SK-N-SH (cell line): Measurements from ENCODE around the gene ARHGAP26. TPM values are rescaled to one million over a fixed set of nuclear protein-coding genes. Genes with fewer than 3 reads are reported as not detected.
A peak's percentile ranks its signal among the peaks of the same experiment; 100 is the strongest.

ENCODE experiments used
- CTCF ChIA-PET: fragments of 300-600, 350-600 bp; formaldehyde crosslinking; extraction: SDS; loops from one replicate; lab custom pipeline; 2021; lab: Yijun Ruan, JAX
- POLR2A ChIA-PET: fragments of 350-600 bp; sonication (Branson Sonifier 250); formaldehyde crosslinking; extraction: SDS; loops from one replicate; lab custom pipeline; 2020; ENCODE audit warnings: antibody characterized with exemption, inconsistent platforms; lab: Yijun Ruan, JAX
- DNase-seq: peaks from one replicate; pipeline ENCODE4 v3.0.0; 2012
- H2AFZ ChIP-seq: fragments of 200-600 bp; sonication (generic); 2 replicates; pipeline ENCODE4 v1.8.1; 2016; ENCODE audit warnings: antibody characterized with exemption, mild to moderate bottlenecking, low read depth
- H3F3A ChIP-seq: fragments of 200-600 bp; sonication (generic); replicated peaks from 2 replicates; pipeline ENCODE3; 2016; ENCODE audit warnings: antibody characterized with exemption, mild to moderate bottlenecking; ENCODE audit not compliant: insufficient read depth
- H3K27ac ChIP-seq, 2 experiments: fragments of 200-500 bp in 1 of 2; fragments of 200-600 bp in 1 of 2; sonication (Bioruptor generic) in 1 of 2; sonication (generic), shearing (Covaris generic) in 1 of 2; 2 replicates each; pipeline versions ENCODE4 v1.5.1 to v1.6.1; 2014 to 2016; ENCODE audit warnings: low read depth in 2 of 2, inconsistent platforms in 1 of 2, low read length in 1 of 2, mild to moderate bottlenecking in 1 of 2, mixed read lengths in 1 of 2
- H3K27me3 ChIP-seq: fragments of 200-600 bp; sonication (generic), shearing (Covaris generic); 2 replicates; pipeline ENCODE4 v1.6.1; 2016; ENCODE audit warnings: mixed run types; ENCODE audit not compliant: insufficient read depth
- H3K36me3 ChIP-seq, 2 experiments: fragments of 200-500 bp in 1 of 2; fragments of 200-600 bp in 1 of 2; sonication (Bioruptor generic) in 1 of 2; sonication (generic) in 1 of 2; replicated peaks in 1 of 2; 2 replicates each; pipeline versions ENCODE3 to v1.5.1; 2014 to 2016; ENCODE audit warnings: low read length in 1 of 2, mild to moderate bottlenecking in 1 of 2; ENCODE audit not compliant: insufficient read depth in 2 of 2, control insufficient read depth in 1 of 2
- H3K4me1 ChIP-seq, 2 experiments: fragments of 200-500 bp in 1 of 2; fragments of 200-600 bp in 1 of 2; sonication (Bioruptor generic) in 1 of 2; sonication (generic), shearing (Covaris generic) in 1 of 2; 2 replicates each; pipeline versions ENCODE4 v1.5.1 to v1.6.1; 2014 to 2016; ENCODE audit warnings: low read depth in 1 of 2, low read length in 1 of 2, mixed run types in 1 of 2; ENCODE audit not compliant: insufficient read depth in 2 of 2, control insufficient read depth in 1 of 2
- H3K4me2 ChIP-seq: fragments of 200-600 bp; sonication (generic), shearing (Covaris generic); 2 replicates; pipeline ENCODE4 v1.6.1; 2017; ENCODE audit warnings: mixed run types
- H3K4me3 ChIP-seq, 2 experiments: fragments of 200-500 bp in 1 of 2; fragments of 200-600 bp in 1 of 2; sonication (Bioruptor generic) in 1 of 2; sonication (generic), shearing (Covaris generic) in 1 of 2; 2 replicates each; pipeline versions ENCODE4 v1.5.1 to v1.8.1; 2014 to 2016; ENCODE audit warnings: low read depth in 2 of 2, inconsistent platforms in 1 of 2, low read length in 1 of 2, mild to moderate bottlenecking in 1 of 2, mixed read lengths in 1 of 2, moderate library complexity in 1 of 2
- H3K79me2 ChIP-seq: fragments of 200-600 bp; sonication (generic); 2 replicates; pipeline ENCODE4 v1.8.1; 2017; ENCODE audit warnings: mild to moderate bottlenecking; ENCODE audit not compliant: insufficient read depth
- H3K9ac ChIP-seq: fragments of 200-600 bp; sonication (generic); 2 replicates; pipeline ENCODE4 v1.6.1; 2017; ENCODE audit warnings: mixed run types
- H3K9me2 ChIP-seq: fragments of 200-600 bp; sonication (generic); 2 replicates; pipeline ENCODE4 v1.6.1; 2017; ENCODE audit warnings: mixed run types
- H3K9me3 ChIP-seq: fragments of 200-600 bp; sonication (generic); 2 replicates; pipeline ENCODE4 v1.6.1; 2017; ENCODE audit warnings: mixed run types, mild to moderate bottlenecking, moderate library complexity
- H4K20me1 ChIP-seq: fragments of 200-600 bp; sonication (generic); 2 replicates; pipeline ENCODE4 v1.6.1; 2017; ENCODE audit warnings: mild to moderate bottlenecking, mixed run types; ENCODE audit not compliant: insufficient read depth
- CHD2 ChIP-seq: fragments of 150-350 bp; IDR thresholded peaks from 2 replicates; pipeline ENCODE4 v1.6.1; 2018; ENCODE audit warnings: low read length; ENCODE audit not compliant: partially characterized antibody
- ELF1 ChIP-seq: IDR thresholded peaks from 2 replicates; pipeline ENCODE4 v1.4.0; 2012
- EZH2phosphoT487 ChIP-seq: fragments of 200-600 bp; sonication (generic); IDR thresholded peaks from 2 replicates; pipeline ENCODE4 v1.6.1; 2017; ENCODE audit warnings: low read depth, mixed run types, mild to moderate bottlenecking, antibody characterized with exemption, moderate library complexity, borderline replicate concordance
- FOSL2 ChIP-seq: IDR thresholded peaks from 2 replicates; pipeline ENCODE4 v1.4.0; 2012; ENCODE audit warnings: low read depth, mild to moderate bottlenecking, moderate library complexity, borderline replicate concordance
- GABPA ChIP-seq: IDR thresholded peaks from 2 replicates; pipeline ENCODE4 v1.4.0; 2012; ENCODE audit warnings: low read depth, mild to moderate bottlenecking
- GATA2 ChIP-seq: sonication (generic); formaldehyde crosslinking; IDR thresholded peaks from 2 replicates; pipeline ENCODE4 v1.5.0; 2020; ENCODE audit warnings: mild to moderate bottlenecking, missing genetic modification reagents
- JUND ChIP-seq: IDR thresholded peaks from 2 replicates; pipeline ENCODE4 v1.4.0; 2012
- MEF2A ChIP-seq: IDR thresholded peaks from 2 replicates; pipeline ENCODE4 v1.4.0; 2012; ENCODE audit warnings: low read depth, borderline replicate concordance
- POLR2AphosphoS5 ChIP-seq: IDR thresholded peaks from 2 replicates; pipeline ENCODE4 v1.6.1; 2012; ENCODE audit warnings: low read depth, low read length
- RAD21 ChIP-seq: IDR thresholded peaks from 2 replicates; pipeline ENCODE4 v1.6.1; 2012; ENCODE audit warnings: mild to moderate bottlenecking, low read length
- RXRA ChIP-seq: IDR thresholded peaks from 2 replicates; pipeline ENCODE4 v1.4.0; 2012; ENCODE audit warnings: low read depth, mild to moderate bottlenecking, borderline replicate concordance
- SMC3 ChIP-seq: IDR thresholded peaks from 2 replicates; pipeline ENCODE4 v1.6.1; 2012; ENCODE audit warnings: low read depth, low read length, improper control_type of control experiment
- TCF12 ChIP-seq: IDR thresholded peaks from 2 replicates; pipeline ENCODE4 v1.4.0; 2012
- WGBS: methylation state at CpG from one replicate; pipeline ENCODE4 v1.1.6; 2017; ENCODE audit warnings: low lambda C conversion rate; 5-methylcytosine and 5-hydroxymethylcytosine counted together
- polyA plus RNA-seq, 3 experiments: library from polyadenylated mRNA; depleted of rRNA; stranded (reverse); fragments of >200 nt; gene quantifications; 2 replicates each; pipeline ENCODE4 v1.2.3, GENCODE V29; 2012
- TF ChIP-seq, protein P1 (sequence below): IDR thresholded peaks from 2 replicates; pipeline ENCODE4; 2012
- TF ChIP-seq, protein P2 (sequence below): IDR thresholded peaks from 2 replicates; pipeline ENCODE4 v1.4.0; 2012; ENCODE audit warnings: low read depth
- TF ChIP-seq, protein P3 (sequence below): IDR thresholded peaks from 2 replicates; pipeline ENCODE4 v1.4.0; 2012; ENCODE audit warnings: low read depth, borderline replicate concordance
- TF ChIP-seq, protein P4 (sequence below): fragments of 150-350 bp; IDR thresholded peaks from 2 replicates; pipeline ENCODE4 v1.6.1; 2016; ENCODE audit warnings: mild to moderate bottlenecking, low read depth, low read length
- TF ChIP-seq, protein P5 (sequence below): IDR thresholded peaks from 2 replicates; pipeline ENCODE4 v1.4.0; 2012; ENCODE audit warnings: low read depth, borderline replicate concordance

The ARHGAP26 gene
- polyA plus RNA-seq, 1 of the 3 experiments (the other 2 are of a cell fraction) = 6.1 TPM

DNA sequence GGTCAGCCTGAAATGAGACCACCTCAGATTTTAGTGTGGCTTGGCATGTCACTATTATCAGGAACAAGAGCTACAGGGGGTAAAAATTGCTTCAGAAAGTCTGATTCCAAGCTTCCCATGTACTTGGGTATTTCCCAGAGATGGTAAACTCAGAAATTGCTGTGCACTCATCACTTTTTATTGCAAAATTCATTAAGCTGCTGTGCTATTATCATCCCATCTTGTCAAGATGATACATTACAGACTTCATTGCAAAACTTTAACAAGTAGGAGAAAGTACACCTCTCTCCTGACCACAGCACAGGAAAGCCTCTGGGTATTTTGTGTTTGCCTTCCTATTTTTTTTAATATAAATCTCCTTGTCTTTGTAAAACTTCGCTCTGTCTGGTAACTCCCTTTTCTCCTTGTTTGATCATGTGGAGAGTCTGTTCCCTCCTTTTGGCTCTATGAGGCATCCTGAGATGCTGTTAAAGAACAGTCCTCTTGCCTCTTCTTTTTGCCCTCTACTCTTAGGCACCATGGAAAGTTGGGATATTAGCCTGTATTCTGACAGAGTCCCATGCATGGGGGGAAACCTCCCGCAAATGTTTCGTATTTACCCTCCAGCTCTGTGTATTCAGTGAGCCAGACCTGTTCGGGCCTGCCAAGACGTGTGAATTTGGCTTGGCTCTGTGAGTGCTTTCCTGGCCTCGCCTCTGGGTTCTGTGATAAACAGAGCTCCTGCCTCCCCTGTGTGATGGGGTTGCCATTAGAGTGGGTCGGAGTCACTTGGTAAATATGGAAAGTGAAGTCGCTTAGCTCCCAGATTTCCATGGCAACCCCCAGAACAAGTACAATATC, 372.6 kb downstream of the ARHGAP26 start:
- H3K9ac ChIP-seq = no peak overlapping the region
- TF ChIP-seq, protein P1, sequence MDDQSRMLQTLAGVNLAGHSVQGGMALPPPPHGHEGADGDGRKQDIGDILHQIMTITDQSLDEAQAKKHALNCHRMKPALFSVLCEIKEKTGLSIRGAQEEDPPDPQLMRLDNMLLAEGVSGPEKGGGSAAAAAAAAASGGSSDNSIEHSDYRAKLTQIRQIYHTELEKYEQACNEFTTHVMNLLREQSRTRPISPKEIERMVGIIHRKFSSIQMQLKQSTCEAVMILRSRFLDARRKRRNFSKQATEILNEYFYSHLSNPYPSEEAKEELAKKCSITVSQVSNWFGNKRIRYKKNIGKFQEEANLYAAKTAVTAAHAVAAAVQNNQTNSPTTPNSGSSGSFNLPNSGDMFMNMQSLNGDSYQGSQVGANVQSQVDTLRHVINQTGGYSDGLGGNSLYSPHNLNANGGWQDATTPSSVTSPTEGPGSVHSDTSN = peak; percentile 13; the same call in 1 of the 2 replicates
- TF ChIP-seq, protein P2, sequence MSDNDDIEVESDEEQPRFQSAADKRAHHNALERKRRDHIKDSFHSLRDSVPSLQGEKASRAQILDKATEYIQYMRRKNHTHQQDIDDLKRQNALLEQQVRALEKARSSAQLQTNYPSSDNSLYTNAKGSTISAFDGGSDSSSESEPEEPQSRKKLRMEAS = no peak
- TF ChIP-seq, all 33 proteins: peak for 1
- POLR2A ChIA-PET = no interaction called here
- H3F3A ChIP-seq = peaks cover 2% of the 10 kb centered on the region
- no peaks in the 10 kb centered on the region for H3K27me3 ChIP-seq
- no peak overlapping the region for H3K27ac ChIP-seq
- H2AFZ ChIP-seq = no peak overlapping the region
- no peaks in the 10 kb centered on the region for H3K9me3 ChIP-seq
- H3K79me2 ChIP-seq = no peaks in the 10 kb centered on the region
- no peaks in the 10 kb centered on the region for H4K20me1 ChIP-seq
- H3K36me3 ChIP-seq = peaks cover 0 to 17% of the 10 kb centered on the region in 2 experiments
- no peaks in the 10 kb centered on the region for H3K9me2 ChIP-seq
- H3K4me3 ChIP-seq = no peak overlapping the region
- H3K4me1 ChIP-seq = peaks cover 0 to 5% of the 10 kb centered on the region in 2 experiments; a peak in 1 of 4 replicates
- no peak overlapping the region for H3K4me2 ChIP-seq
- 94% methylated on average over 8 of the region's 8 CpGs for WGBS
- CTCF ChIA-PET = interaction anchor here (1.1 kb wide), 1 partner anchor 10 kb away, joined by 3 read pairs; no protein-coding TSS in a partner anchor
- DNase-seq = no peak

DNA sequence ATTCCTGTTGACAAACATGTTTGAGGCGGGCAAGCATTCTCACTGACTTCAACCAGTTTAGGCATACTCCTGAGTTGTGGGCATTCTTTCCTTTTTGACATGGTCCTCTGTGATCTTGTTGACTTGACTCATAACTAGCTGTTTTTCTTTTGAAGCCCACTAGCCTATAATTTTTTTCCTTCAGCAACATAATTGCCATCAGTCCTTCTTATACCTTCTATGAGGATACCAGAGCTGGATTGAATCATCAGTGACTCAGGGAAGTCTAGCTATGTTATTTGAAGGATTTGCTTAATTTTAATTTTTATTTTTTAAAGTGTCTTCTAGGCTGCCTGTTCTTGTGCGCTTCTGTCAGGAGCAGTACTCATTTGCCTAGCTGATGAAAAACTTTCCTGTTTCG, 373.8 kb downstream of the ARHGAP26 start:
- H3K4me2 ChIP-seq = no peak overlapping the region
- H3K27me3 ChIP-seq = no peaks in the 10 kb centered on the region
- peaks cover 2% of the 10 kb centered on the region for H3F3A ChIP-seq
- H3K79me2 ChIP-seq = no peaks in the 10 kb centered on the region
- H3K4me3 ChIP-seq = no peak overlapping the region
- H3K9me2 ChIP-seq = no peaks in the 10 kb centered on the region
- no peak for DNase-seq
- peak overlapping the region in 1 of 2 experiments; percentile 45; a peak in 2 of 4 replicates for H3K27ac ChIP-seq
- no peak overlapping the region for H3K9ac ChIP-seq
- H2AFZ ChIP-seq = no peak overlapping the region
- H3K36me3 ChIP-seq = peaks cover 0 to 25% of the 10 kb centered on the region in 2 experiments
- no peaks in the 10 kb centered on the region for H3K9me3 ChIP-seq
- ChIA-PET CTCF (no interaction called here), POLR2A (no interaction called here)
- H3K4me1 ChIP-seq = peaks cover 0 to 5% of the 10 kb centered on the region in 2 experiments; a peak in 1 of 4 replicates
- no peaks in the 10 kb centered on the region for H4K20me1 ChIP-seq
- WGBS = 81% methylated on average over 3 of the region's 3 CpGs
- TF ChIP-seq, protein P1 = 0 out of 2 replicates have a peak, but pooled peaks have one; percentile 11
- TF ChIP-seq, protein P3, sequence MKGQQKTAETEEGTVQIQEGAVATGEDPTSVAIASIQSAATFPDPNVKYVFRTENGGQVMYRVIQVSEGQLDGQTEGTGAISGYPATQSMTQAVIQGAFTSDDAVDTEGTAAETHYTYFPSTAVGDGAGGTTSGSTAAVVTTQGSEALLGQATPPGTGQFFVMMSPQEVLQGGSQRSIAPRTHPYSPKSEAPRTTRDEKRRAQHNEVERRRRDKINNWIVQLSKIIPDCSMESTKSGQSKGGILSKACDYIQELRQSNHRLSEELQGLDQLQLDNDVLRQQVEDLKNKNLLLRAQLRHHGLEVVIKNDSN = no peak
- TF ChIP-seq POLR2AphosphoS5 = no peak
- TF ChIP-seq GATA2 (CRISPR knock-in tag) = no peak
- 0 out of 2 replicates have a peak, but pooled peaks have one; percentile 26 for TF ChIP-seq TCF12
- TF ChIP-seq RAD21 = no peak
- no peak for TF ChIP-seq GABPA
- TF ChIP-seq, protein P4, sequence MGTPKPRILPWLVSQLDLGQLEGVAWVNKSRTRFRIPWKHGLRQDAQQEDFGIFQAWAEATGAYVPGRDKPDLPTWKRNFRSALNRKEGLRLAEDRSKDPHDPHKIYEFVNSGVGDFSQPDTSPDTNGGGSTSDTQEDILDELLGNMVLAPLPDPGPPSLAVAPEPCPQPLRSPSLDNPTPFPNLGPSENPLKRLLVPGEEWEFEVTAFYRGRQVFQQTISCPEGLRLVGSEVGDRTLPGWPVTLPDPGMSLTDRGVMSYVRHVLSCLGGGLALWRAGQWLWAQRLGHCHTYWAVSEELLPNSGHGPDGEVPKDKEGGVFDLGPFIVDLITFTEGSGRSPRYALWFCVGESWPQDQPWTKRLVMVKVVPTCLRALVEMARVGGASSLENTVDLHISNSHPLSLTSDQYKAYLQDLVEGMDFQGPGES = no peak
- 0 out of 2 replicates have a peak, but pooled peaks have one; percentile 35 for TF ChIP-seq JUND
- TF ChIP-seq ELF1 = no peak
- TF ChIP-seq MEF2A = no peak
- TF ChIP-seq EZH2phosphoT487 = no peak
- TF ChIP-seq FOSL2 = peak; percentile 60; the same call in 1 of the 2 replicates
- no peak for TF ChIP-seq RXRA
- TF ChIP-seq CHD2 = no peak
- no peak for TF ChIP-seq SMC3
- TF ChIP-seq, protein P2 = no peak
- TF ChIP-seq, protein P5, sequence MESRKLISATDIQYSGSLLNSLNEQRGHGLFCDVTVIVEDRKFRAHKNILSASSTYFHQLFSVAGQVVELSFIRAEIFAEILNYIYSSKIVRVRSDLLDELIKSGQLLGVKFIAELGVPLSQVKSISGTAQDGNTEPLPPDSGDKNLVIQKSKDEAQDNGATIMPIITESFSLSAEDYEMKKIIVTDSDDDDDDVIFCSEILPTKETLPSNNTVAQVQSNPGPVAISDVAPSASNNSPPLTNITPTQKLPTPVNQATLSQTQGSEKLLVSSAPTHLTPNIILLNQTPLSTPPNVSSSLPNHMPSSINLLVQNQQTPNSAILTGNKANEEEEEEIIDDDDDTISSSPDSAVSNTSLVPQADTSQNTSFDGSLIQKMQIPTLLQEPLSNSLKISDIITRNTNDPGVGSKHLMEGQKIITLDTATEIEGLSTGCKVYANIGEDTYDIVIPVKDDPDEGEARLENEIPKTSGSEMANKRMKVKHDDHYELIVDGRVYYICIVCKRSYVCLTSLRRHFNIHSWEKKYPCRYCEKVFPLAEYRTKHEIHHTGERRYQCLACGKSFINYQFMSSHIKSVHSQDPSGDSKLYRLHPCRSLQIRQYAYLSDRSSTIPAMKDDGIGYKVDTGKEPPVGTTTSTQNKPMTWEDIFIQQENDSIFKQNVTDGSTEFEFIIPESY = no peak
